ENCODE results near the gene SLC2A9. TPM values are rescaled to one million over a fixed set of nuclear protein-coding genes. Genes with fewer than 3 reads are reported as not detected.
"Not testable (repeated sequence)": the region's sequence is repeated elsewhere in the genome, so short reads cannot be mapped to it uniquely, and the experiment has no call there.

Gene SLC2A9
- total RNA-seq, 1 experiment from 2014 or later: not detected

- Histone ChIP-seq H3K9me3 (no peaks in the 10 kb centered on the region), H3K27me3 (no peaks in the 10 kb centered on the region), H3K4me3 (no peak overlapping the region), H3K36me3 (no peaks in the 10 kb centered on the region)
- no peak for DNase-seq
These were observed 107.5 kb downstream of the SLC2A9 start for GRCh38 chr4:9913846-9914245.

- DNase-seq: no peak
- Histone ChIP-seq H3K9me3 (no peaks in the 10 kb centered on the region), H3K4me3 (no peak overlapping the region), H3K27me3 (no peaks in the 10 kb centered on the region), H3K36me3 (no peaks in the 10 kb centered on the region)
These were observed 114.3 kb downstream of the SLC2A9 start for GRCh38 chr4:9906996-9907395.

GRCh38 chr4:9904976-9905587, 116.2 kb downstream of the SLC2A9 start:
- no peaks in the 10 kb centered on the region for H3K36me3 ChIP-seq
- no peaks in the 10 kb centered on the region for H3K9me3 ChIP-seq
- no peaks in the 10 kb centered on the region for H3K27me3 ChIP-seq
- no peak overlapping the region for H3K4me3 ChIP-seq
- no peak for DNase-seq

- no peaks in the 10 kb centered on the region for H3K36me3 ChIP-seq
- no peaks in the 10 kb centered on the region for H3K27me3 ChIP-seq
- no peaks in the 10 kb centered on the region for H3K9me3 ChIP-seq
- no peak overlapping the region for H3K4me3 ChIP-seq
- DNase-seq: no peak
These were observed 118.0 kb downstream of the SLC2A9 start for GRCh38 chr4:9903317-9903716.

GRCh38 chr4:9901257-9901656, 120.0 kb downstream of the SLC2A9 start:
- Histone ChIP-seq H3K27me3 (no peaks in the 10 kb centered on the region), H3K36me3 (no peaks in the 10 kb centered on the region), H3K4me3 (no peak overlapping the region), H3K9me3 (no peaks in the 10 kb centered on the region)
- DNase-seq: no peak

- not testable (repeated sequence) for H3K9me3 ChIP-seq, H3K36me3 ChIP-seq, H3K4me3 ChIP-seq, DNase-seq, H3K27me3 ChIP-seq
These were observed 120.7 kb downstream of the SLC2A9 start for GRCh38 chr4:9900633-9901032.

- H3K36me3 ChIP-seq: no peaks in the 10 kb centered on the region
- H3K27me3 ChIP-seq: no peaks in the 10 kb centered on the region
- DNase-seq: no peak
- no peaks in the 10 kb centered on the region for H3K9me3 ChIP-seq
- no peak overlapping the region for H3K4me3 ChIP-seq
These were observed 121.8 kb downstream of the SLC2A9 start for GRCh38 chr4:9899306-9900055.

- Histone ChIP-seq H3K9me3 (no peaks in the 10 kb centered on the region), H3K36me3 (no peaks in the 10 kb centered on the region), H3K27me3 (no peaks in the 10 kb centered on the region), H3K4me3 (no peak overlapping the region)
- no peak for DNase-seq
These were observed 122.5 kb downstream of the SLC2A9 start for GRCh38 chr4:9898596-9899305.

- no peak overlapping the region for H3K4me3 ChIP-seq
- H3K36me3 ChIP-seq: no peaks in the 10 kb centered on the region
- no peaks in the 10 kb centered on the region for H3K27me3 ChIP-seq
- no peaks in the 10 kb centered on the region for H3K9me3 ChIP-seq
- DNase-seq: no peak
These were observed 126.0 kb downstream of the SLC2A9 start for GRCh38 chr4:9895333-9895705.

- Histone ChIP-seq H3K36me3 (no peaks in the 10 kb centered on the region), H3K4me3 (no peak overlapping the region)
- DNase-seq: no peak
These were observed 126.5 kb downstream of the SLC2A9 start for GRCh38 chr4:9894644-9895332.

GRCh38 chr4:9893329-9894108, 127.8 kb downstream of the SLC2A9 start:
- Histone ChIP-seq H3K36me3 (no peaks in the 10 kb centered on the region), H3K27me3 (no peaks in the 10 kb centered on the region), H3K4me3 (no peak overlapping the region), H3K9me3 (no peaks in the 10 kb centered on the region)
- no peak for DNase-seq

More at GRCh38 chr4:9894644-9895332, 126.5 kb downstream of the SLC2A9 start:
- H3K9me3 ChIP-seq: no peaks in the 10 kb centered on the region
- H3K27me3 ChIP-seq: no peaks in the 10 kb centered on the region

GRCh38 chr4:9891740-9892139, 129.6 kb downstream of the SLC2A9 start:
- Histone ChIP-seq H3K4me3 (no peak overlapping the region), H3K27me3 (no peaks in the 10 kb centered on the region), H3K9me3 (no peaks in the 10 kb centered on the region), H3K36me3 (no peaks in the 10 kb centered on the region)
- DNase-seq: no peak

GRCh38 chr4:9891056-9891455, 130.2 kb downstream of the SLC2A9 start:
- Histone ChIP-seq H3K36me3 (no peaks in the 10 kb centered on the region), H3K4me3 (no peak overlapping the region), H3K9me3 (no peaks in the 10 kb centered on the region), H3K27me3 (no peaks in the 10 kb centered on the region)
- DNase-seq: no peak

GRCh38 chr4:9889306-9889705, 132.0 kb downstream of the SLC2A9 start:
- Histone ChIP-seq H3K9me3 (no peaks in the 10 kb centered on the region), H3K36me3 (no peaks in the 10 kb centered on the region), H3K27me3 (no peaks in the 10 kb centered on the region), H3K4me3 (no peak overlapping the region)
- no peak for DNase-seq

GRCh38 chr4:9885958-9886357, 135.3 kb downstream of the SLC2A9 start:
- H3K27me3 ChIP-seq: no peaks in the 10 kb centered on the region
- H3K36me3 ChIP-seq: no peaks in the 10 kb centered on the region
- no peak overlapping the region for H3K4me3 ChIP-seq
- DNase-seq: no peak
- H3K9me3 ChIP-seq: no peaks in the 10 kb centered on the region

GRCh38 chr4:9880406-9881197, 140.7 kb downstream of the SLC2A9 start:
- no peak overlapping the region for H3K4me3 ChIP-seq
- DNase-seq: no peak
- H3K36me3 ChIP-seq: no peaks in the 10 kb centered on the region
- H3K27me3 ChIP-seq: no peaks in the 10 kb centered on the region
- H3K9me3 ChIP-seq: no peaks in the 10 kb centered on the region

Measured in MG63 (cell line).